Skeletal muscle satellite cell (primary cell): ENCODE results near the gene FAM180A.

Experiments used
- H3K27me3 ChIP-seq: 2 replicates; pipeline ENCODE4 v1.7.0; 2013; ENCODE audit warnings: low read length; ENCODE audit not compliant: control insufficient read depth, insufficient read depth
- H3K36me3 ChIP-seq: 2 replicates; pipeline ENCODE4 v1.7.0; 2013; ENCODE audit warnings: mild to moderate bottlenecking, control low read depth, low read length; ENCODE audit not compliant: insufficient read depth
- H3K4me1 ChIP-seq: 2 replicates; pipeline ENCODE4 v1.7.0; 2013; ENCODE audit warnings: low read length; ENCODE audit not compliant: control insufficient read depth, insufficient read depth
- H3K4me2 ChIP-seq: 2 replicates; pipeline ENCODE4 v1.7.0; 2013; ENCODE audit warnings: mild to moderate bottlenecking, low read length
- H3K4me3 ChIP-seq: 2 replicates; pipeline ENCODE4 v1.7.0; 2013; ENCODE audit warnings: low read length
- H3K9ac ChIP-seq: 2 replicates; pipeline ENCODE4 v1.7.0; 2013; ENCODE audit warnings: mild to moderate bottlenecking, low read depth, low read length, moderate library complexity
- H3K9me3 ChIP-seq: replicated peaks from 2 replicates; pipeline ENCODE4 v1.7.0; 2013; ENCODE audit warnings: mild to moderate bottlenecking, control low read depth, low read length

The FAM180A gene

GRCh38 chr7:135771051-135771450, 22.4 kb upstream of the FAM180A start:
- no peaks in the 10 kb centered on the region for H3K27me3 ChIP-seq
- no peaks in the 10 kb centered on the region for H3K9me3 ChIP-seq
- no peak overlapping the region for H3K9ac ChIP-seq
- no peak overlapping the region for H3K4me3 ChIP-seq
- H3K4me1 ChIP-seq = peaks cover 47% of the 10 kb centered on the region
- no peaks in the 10 kb centered on the region for H3K36me3 ChIP-seq
- no peak overlapping the region for H3K4me2 ChIP-seq

GRCh38 chr7:135770139-135770710, 21.6 kb upstream of the FAM180A start:
- H3K27me3 ChIP-seq = no peaks in the 10 kb centered on the region
- no peak overlapping the region for H3K4me2 ChIP-seq
- no peaks in the 10 kb centered on the region for H3K9me3 ChIP-seq
- H3K4me1 ChIP-seq = peaks cover 47% of the 10 kb centered on the region
- H3K36me3 ChIP-seq = no peaks in the 10 kb centered on the region
- H3K9ac ChIP-seq = no peak overlapping the region
- no peak overlapping the region for H3K4me3 ChIP-seq

- no peaks in the 10 kb centered on the region for H3K9me3 ChIP-seq
- no peak overlapping the region for H3K4me3 ChIP-seq
- no peak overlapping the region for H3K9ac ChIP-seq
Observed at GRCh38 chr7:135769005-135769802, 20.6 kb upstream of the FAM180A start.

GRCh38 chr7:135768467-135768866, 19.9 kb upstream of the FAM180A start:
- H3K4me1 ChIP-seq = peaks cover 37% of the 10 kb centered on the region
- H3K27me3 ChIP-seq = no peaks in the 10 kb centered on the region
- no peak overlapping the region for H3K4me2 ChIP-seq
- no peaks in the 10 kb centered on the region for H3K36me3 ChIP-seq
- no peaks in the 10 kb centered on the region for H3K9me3 ChIP-seq
- no peak overlapping the region for H3K4me3 ChIP-seq
- no peak overlapping the region for H3K9ac ChIP-seq

More at GRCh38 chr7:135769005-135769802, 20.6 kb upstream of the FAM180A start:
- Histone ChIP-seq H3K36me3 (no peaks in the 10 kb centered on the region), H3K4me1 (peaks cover 44% of the 10 kb centered on the region), H3K27me3 (no peaks in the 10 kb centered on the region), H3K4me2 (no peak overlapping the region)

- H3K36me3 ChIP-seq = no peaks in the 10 kb centered on the region
- H3K9me3 ChIP-seq = no peaks in the 10 kb centered on the region
- no peak overlapping the region for H3K9ac ChIP-seq
- H3K27me3 ChIP-seq = no peaks in the 10 kb centered on the region
- no peak overlapping the region for H3K4me3 ChIP-seq
- peaks cover 37% of the 10 kb centered on the region for H3K4me1 ChIP-seq
- no peak overlapping the region for H3K4me2 ChIP-seq
Observed at GRCh38 chr7:135768064-135768463, 19.5 kb upstream of the FAM180A start.

GRCh38 chr7:135763261-135763660, 14.6 kb upstream of the FAM180A start:
- Histone ChIP-seq H3K4me2 (no peak overlapping the region), H3K9me3 (no peaks in the 10 kb centered on the region), H3K4me3 (no peak overlapping the region), H3K9ac (no peak overlapping the region), H3K4me1 (peaks cover 41% of the 10 kb centered on the region), H3K27me3 (no peaks in the 10 kb centered on the region), H3K36me3 (no peaks in the 10 kb centered on the region)

- no peaks in the 10 kb centered on the region for H3K27me3 ChIP-seq
- no peaks in the 10 kb centered on the region for H3K9me3 ChIP-seq
- H3K9ac ChIP-seq = peak overlapping the region; percentile 80
- H3K36me3 ChIP-seq = no peaks in the 10 kb centered on the region
- H3K4me2 ChIP-seq = peak overlapping the region; percentile 67
- peaks cover 48% of the 10 kb centered on the region for H3K4me1 ChIP-seq
- H3K4me3 ChIP-seq = peak overlapping the region; percentile 52
Observed at GRCh38 chr7:135761751-135762488, 13.3 kb upstream of the FAM180A start.

- Histone ChIP-seq H3K4me1 (peaks cover 48% of the 10 kb centered on the region), H3K9me3 (no peaks in the 10 kb centered on the region), H3K36me3 (no peaks in the 10 kb centered on the region), H3K4me2 (no peak overlapping the region), H3K27me3 (no peaks in the 10 kb centered on the region), H3K4me3 (no peak overlapping the region), H3K9ac (no peak overlapping the region)
Observed at GRCh38 chr7:135759532-135759931, 10.9 kb upstream of the FAM180A start.

GRCh38 chr7:135758531-135758932, 9.9 kb upstream of the FAM180A start:
- Histone ChIP-seq H3K4me1 (peaks cover 48% of the 10 kb centered on the region), H3K9me3 (no peaks in the 10 kb centered on the region), H3K36me3 (no peaks in the 10 kb centered on the region), H3K4me2 (peak overlapping the region; percentile 74), H3K27me3 (no peaks in the 10 kb centered on the region), H3K9ac (peak overlapping the region; percentile 79), H3K4me3 (peak overlapping the region; percentile 35)

- H3K9me3 ChIP-seq = no peaks in the 10 kb centered on the region
- peaks cover 42% of the 10 kb centered on the region for H3K4me1 ChIP-seq
- H3K4me2 ChIP-seq = peak overlapping the region; percentile 74
- no peaks in the 10 kb centered on the region for H3K36me3 ChIP-seq
- no peaks in the 10 kb centered on the region for H3K27me3 ChIP-seq
- peak overlapping the region; percentile 79 for H3K9ac ChIP-seq
- H3K4me3 ChIP-seq = peak overlapping the region; percentile 35
Observed at GRCh38 chr7:135757719-135758411, 9.3 kb upstream of the FAM180A start.

- no peak overlapping the region for H3K4me3 ChIP-seq
- no peak overlapping the region for H3K9ac ChIP-seq
- H3K4me1 ChIP-seq = peaks cover 26% of the 10 kb centered on the region
- no peaks in the 10 kb centered on the region for H3K36me3 ChIP-seq
- no peak overlapping the region for H3K4me2 ChIP-seq
- H3K9me3 ChIP-seq = no peaks in the 10 kb centered on the region
- H3K27me3 ChIP-seq = no peaks in the 10 kb centered on the region
Observed at GRCh38 chr7:135756191-135756590, 7.6 kb upstream of the FAM180A start.
